ENCODE data around the gene RXRG. TPM values are rescaled to one million over a fixed set of nuclear protein-coding genes. Genes with fewer than 3 reads are reported as not detected.

RXRG gene
- total RNA-seq, 2 experiments from 2014 or later, result not detected

Other genes starting within 250 kb of the RXRG start
- not detected for gene LMX1A, start 88.4 kb downstream of the RXRG start, total RNA-seq
- gene LRRC52, start 98.9 kb upstream of the RXRG start, total RNA-seq, result not detected
- gene MGST3, start 186.1 kb upstream of the RXRG start, total RNA-seq, result 10 to 100 TPM; 61.6 to 65.4 TPM